ENCODE results near the gene XRCC4. TPM values are rescaled to one million over a fixed set of nuclear protein-coding genes. Genes with fewer than 3 reads are reported as not detected.

XRCC4 gene
- total RNA-seq, 4 donors from 2014 or later = 1.8 to 3.5 (median 2.6) TPM

DNA sequence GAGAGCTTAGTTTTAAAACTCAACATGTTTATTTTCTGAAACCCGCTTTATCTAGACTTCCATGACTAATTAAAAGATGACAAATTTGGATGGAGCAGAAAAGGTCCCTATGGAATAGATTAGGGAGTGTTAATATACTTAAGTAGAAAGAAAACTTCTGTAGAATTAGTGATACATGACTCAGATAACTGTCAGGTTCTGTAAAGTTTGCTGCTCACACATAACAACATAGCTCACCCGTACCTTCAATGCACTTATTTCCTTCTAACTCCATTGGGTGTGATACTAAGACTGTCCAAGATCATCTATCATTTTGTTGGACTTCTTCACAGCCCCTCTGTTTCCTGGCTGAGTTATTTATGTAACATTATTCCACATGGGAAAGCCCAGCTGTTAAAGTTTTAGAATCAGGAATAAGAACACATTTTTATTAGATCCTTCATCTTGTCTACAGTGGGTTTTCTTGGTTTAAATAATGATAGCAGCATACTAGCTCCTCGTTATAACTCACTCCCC is 27.9 kb upstream of the XRCC4 start:
- Histone ChIP-seq H3K4me3 (no peak overlapping the region), H3K4me1 (no peaks in the 10 kb centered on the region), H3K9me3 (no peaks in the 10 kb centered on the region), H3K27me3 (no peaks in the 10 kb centered on the region), H3K36me3 (peaks cover 0 to 15% of the 10 kb centered on the region in 2 donors), H3K27ac (no peak overlapping the region)
- in situ Hi-C loops (cut with MboI; ENCODE audit: low sequenced_read_pairs in 4 of 4) (no loop called here), intact Hi-C loops (cut with DNase I; ENCODE audit: low total_unique reads) (no loop called here)
- no peak for TF ChIP-seq POLR2A (IDR thresholded peaks at IDR 0.05)
- TF ChIP-seq, protein P1, sequence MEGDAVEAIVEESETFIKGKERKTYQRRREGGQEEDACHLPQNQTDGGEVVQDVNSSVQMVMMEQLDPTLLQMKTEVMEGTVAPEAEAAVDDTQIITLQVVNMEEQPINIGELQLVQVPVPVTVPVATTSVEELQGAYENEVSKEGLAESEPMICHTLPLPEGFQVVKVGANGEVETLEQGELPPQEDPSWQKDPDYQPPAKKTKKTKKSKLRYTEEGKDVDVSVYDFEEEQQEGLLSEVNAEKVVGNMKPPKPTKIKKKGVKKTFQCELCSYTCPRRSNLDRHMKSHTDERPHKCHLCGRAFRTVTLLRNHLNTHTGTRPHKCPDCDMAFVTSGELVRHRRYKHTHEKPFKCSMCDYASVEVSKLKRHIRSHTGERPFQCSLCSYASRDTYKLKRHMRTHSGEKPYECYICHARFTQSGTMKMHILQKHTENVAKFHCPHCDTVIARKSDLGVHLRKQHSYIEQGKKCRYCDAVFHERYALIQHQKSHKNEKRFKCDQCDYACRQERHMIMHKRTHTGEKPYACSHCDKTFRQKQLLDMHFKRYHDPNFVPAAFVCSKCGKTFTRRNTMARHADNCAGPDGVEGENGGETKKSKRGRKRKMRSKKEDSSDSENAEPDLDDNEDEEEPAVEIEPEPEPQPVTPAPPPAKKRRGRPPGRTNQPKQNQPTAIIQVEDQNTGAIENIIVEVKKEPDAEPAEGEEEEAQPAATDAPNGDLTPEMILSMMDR (IDR thresholded peaks at IDR 0.05 in 4 of 5, conservative IDR thresholded peaks at IDR 0.05 in 1 of 5) = no peak
- no peak for ATAC-seq
- no peak for DNase-seq

DNA sequence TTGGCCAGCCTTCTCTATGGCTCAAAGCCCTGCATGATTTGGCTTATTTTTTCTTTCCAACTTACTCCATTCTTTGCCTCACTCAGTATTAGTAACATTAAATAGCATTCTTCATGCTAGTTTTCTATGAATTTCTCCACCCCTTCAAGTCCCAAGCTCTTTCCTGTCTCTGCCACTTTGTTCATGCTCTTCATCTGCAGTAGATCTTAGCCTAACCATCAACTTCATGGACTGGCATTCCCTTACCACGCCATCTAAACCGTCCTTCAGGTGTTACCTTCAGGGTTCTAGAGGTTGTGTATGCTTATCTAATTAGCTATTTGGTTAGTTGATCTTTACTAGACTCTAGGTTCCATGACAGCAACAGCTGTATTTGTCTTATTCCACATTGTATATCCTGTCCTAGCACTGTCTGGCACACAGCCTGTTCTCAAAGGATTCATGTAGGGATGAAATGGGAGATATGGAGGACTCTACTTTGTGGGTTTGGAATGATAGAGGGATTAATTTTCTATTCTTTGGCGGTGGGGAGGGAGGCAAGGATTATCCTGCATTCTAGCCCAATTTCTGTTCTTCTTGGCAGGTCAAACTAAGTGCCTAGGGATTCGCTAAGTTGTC is 26.5 kb upstream of the XRCC4 start:
- Histone ChIP-seq H3K36me3 (peaks cover 0 to 15% of the 10 kb centered on the region in 2 donors), H3K27me3 (no peaks in the 10 kb centered on the region), H3K4me1 (no peaks in the 10 kb centered on the region), H3K4me3 (no peak overlapping the region), H3K9me3 (no peaks in the 10 kb centered on the region), H3K27ac (no peak overlapping the region)
- in situ Hi-C loops (cut with MboI; ENCODE audit: low sequenced_read_pairs in 4 of 4) (no loop called here), intact Hi-C loops (cut with DNase I; ENCODE audit: low total_unique reads) (no loop called here)
- DNase-seq (no peak), ATAC-seq (no peak)
- TF ChIP-seq, protein P1 (IDR thresholded peaks at IDR 0.05 in 4 of 5, conservative IDR thresholded peaks at IDR 0.05 in 1 of 5) = no peak
- TF ChIP-seq POLR2A (IDR thresholded peaks at IDR 0.05) = no peak

DNA sequence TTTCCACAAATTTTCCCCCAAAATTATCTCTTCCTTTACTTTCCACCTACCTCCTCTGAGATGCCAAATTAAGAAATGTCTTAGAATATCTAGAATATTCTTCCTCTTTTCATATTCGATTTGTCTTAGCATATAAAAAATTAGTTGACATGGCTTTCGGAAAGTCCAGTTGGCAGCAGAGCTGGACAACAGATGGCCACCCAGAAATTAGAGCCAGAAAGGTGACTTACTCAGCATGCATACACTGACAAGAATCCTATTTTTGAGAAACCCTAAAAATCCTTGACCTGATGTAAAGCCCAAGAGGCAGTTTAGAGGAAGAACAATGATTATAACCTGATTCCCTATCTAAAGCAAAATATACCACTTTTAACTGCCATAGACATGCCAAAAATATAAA is 22.2 kb upstream of the XRCC4 start:
- Histone ChIP-seq H3K4me3 (no peak overlapping the region), H3K27me3 (no peaks in the 10 kb centered on the region), H3K4me1 (no peaks in the 10 kb centered on the region), H3K36me3 (peaks cover 0 to 31% of the 10 kb centered on the region in 2 donors), H3K9me3 (no peaks in the 10 kb centered on the region), H3K27ac (no peak overlapping the region)
- in situ Hi-C loops (cut with MboI; ENCODE audit: low sequenced_read_pairs in 4 of 4) (no loop called here), intact Hi-C loops (cut with DNase I; ENCODE audit: low total_unique reads) (no loop called here)
- DNase-seq (no peak), ATAC-seq (no peak)
- TF ChIP-seq, protein P1 (IDR thresholded peaks at IDR 0.05 in 4 of 5, conservative IDR thresholded peaks at IDR 0.05 in 1 of 5) = no peak
- TF ChIP-seq POLR2A (IDR thresholded peaks at IDR 0.05) = no peak

DNA sequence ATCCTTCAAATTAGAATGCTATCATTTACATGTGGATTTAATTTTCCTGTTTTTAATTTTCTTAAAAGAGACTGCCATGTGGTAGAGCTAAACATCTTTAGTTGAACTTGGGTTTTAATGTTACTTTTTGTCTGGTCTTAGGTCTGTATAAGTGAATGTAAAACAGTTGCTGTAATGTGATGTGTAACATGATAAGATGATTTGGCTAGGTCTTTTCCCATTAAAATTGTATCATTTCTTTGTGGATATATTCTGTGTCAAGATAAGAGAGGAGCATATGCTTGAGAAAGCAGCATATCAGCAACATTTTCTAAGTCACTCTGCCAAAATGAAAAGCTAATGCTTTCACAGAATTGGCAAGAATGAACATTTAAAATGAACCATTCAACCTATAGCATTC is 18.6 kb upstream of the XRCC4 start:
- intact Hi-C loops (cut with DNase I; ENCODE audit: low total_unique reads) = no loop called here
- DNase-seq (no peak), ATAC-seq (no peak)
- H3K27ac ChIP-seq = no peak overlapping the region
- TF ChIP-seq POLR2A (IDR thresholded peaks at IDR 0.05) = no peak
- TF ChIP-seq, protein P1 (IDR thresholded peaks at IDR 0.05 in 4 of 5, conservative IDR thresholded peaks at IDR 0.05 in 1 of 5) = no peak
- H3K36me3 ChIP-seq = peaks cover 0 to 36% of the 10 kb centered on the region in 2 donors
- H3K4me1 ChIP-seq = no peaks in the 10 kb centered on the region
- no peaks in the 10 kb centered on the region for H3K9me3 ChIP-seq
- no peak overlapping the region for H3K4me3 ChIP-seq
- no peaks in the 10 kb centered on the region for H3K27me3 ChIP-seq
- in situ Hi-C loops (cut with MboI; ENCODE audit: low sequenced_read_pairs in 4 of 4) = no loop called here

DNA sequence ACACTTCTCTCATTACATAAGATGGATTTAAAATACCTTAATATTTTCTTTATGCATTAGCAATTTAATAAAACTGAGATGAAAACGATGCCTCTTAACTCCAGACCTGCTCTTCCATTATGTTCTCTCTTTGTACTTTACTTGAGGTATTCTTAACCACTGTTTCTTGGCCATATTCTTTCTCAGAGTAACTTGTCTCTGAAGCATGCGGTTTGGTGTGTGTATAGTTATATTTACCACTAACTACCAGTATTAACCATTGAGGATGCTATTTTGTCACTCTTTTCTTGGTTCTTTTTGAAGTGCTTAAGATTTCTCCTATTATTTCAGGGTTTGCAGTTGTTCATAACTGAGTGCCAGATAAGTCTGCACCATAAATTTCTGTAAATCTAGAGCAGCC is 18.0 kb upstream of the XRCC4 start:
- no peak for TF ChIP-seq POLR2A (IDR thresholded peaks at IDR 0.05)
- TF ChIP-seq, protein P1 (IDR thresholded peaks at IDR 0.05 in 4 of 5, conservative IDR thresholded peaks at IDR 0.05 in 1 of 5) = no peak
- H3K9me3 ChIP-seq = no peaks in the 10 kb centered on the region
- ATAC-seq (no peak), DNase-seq (no peak)
- in situ Hi-C loops (cut with MboI; ENCODE audit: low sequenced_read_pairs in 4 of 4) (no loop called here), intact Hi-C loops (cut with DNase I; ENCODE audit: low total_unique reads) (no loop called here)
- no peaks in the 10 kb centered on the region for H3K4me1 ChIP-seq
- H3K4me3 ChIP-seq = no peak overlapping the region
- peaks cover 0 to 40% of the 10 kb centered on the region in 2 donors for H3K36me3 ChIP-seq
- no peaks in the 10 kb centered on the region for H3K27me3 ChIP-seq
- H3K27ac ChIP-seq = no peak overlapping the region

All from gastrocnemius medialis (tissue), 4 donors.